Fibroblast of skin of right biceps (primary cell): ENCODE data around the gene STPG2.
"Not testable (repeated sequence)": the region's sequence is repeated elsewhere in the genome, so short reads cannot be mapped to it uniquely, and the experiment has no call there.

ENCODE experiments used
- DNase-seq: peaks from one replicate; pipeline ENCODE4 v3.0.0-alpha.2; 2013

Gene STPG2

GRCh38 chr4:97627750-97628149 lies 515.5 kb downstream of the STPG2 start:
- no peak for DNase-seq

GRCh38 chr4:97624204-97624603 lies 519.1 kb downstream of the STPG2 start:
- DNase-seq: no peak

- DNase-seq: no peak
These were observed 537.3 kb downstream of the STPG2 start for GRCh38 chr4:97605932-97606331.

GRCh38 chr4:97593248-97593647 lies 550.0 kb downstream of the STPG2 start:
- no peak for DNase-seq

- no peak for DNase-seq
These were observed 553.0 kb downstream of the STPG2 start for GRCh38 chr4:97590266-97590665.

- DNase-seq: no peak
These were observed 553.6 kb downstream of the STPG2 start for GRCh38 chr4:97589481-97590196.

GRCh38 chr4:97587912-97588311 lies 555.4 kb downstream of the STPG2 start:
- DNase-seq: peak; percentile 39

GRCh38 chr4:97585274-97585673 lies 558.0 kb downstream of the STPG2 start:
- no peak for DNase-seq

GRCh38 chr4:97582890-97583289 lies 560.4 kb downstream of the STPG2 start:
- DNase-seq: no peak

- no peak for DNase-seq
These were observed 566.3 kb downstream of the STPG2 start for GRCh38 chr4:97577004-97577403.

- no peak for DNase-seq
These were observed 583.3 kb downstream of the STPG2 start for GRCh38 chr4:97560009-97560408.

GRCh38 chr4:97558204-97558778 lies 585.0 kb downstream of the STPG2 start:
- no peak for DNase-seq

- DNase-seq: not testable (repeated sequence)
These were observed 592.6 kb downstream of the STPG2 start for GRCh38 chr4:97550637-97551036.

GRCh38 chr4:97548943-97549583 lies 594.2 kb downstream of the STPG2 start:
- no peak for DNase-seq

GRCh38 chr4:97548186-97548585 lies 595.1 kb downstream of the STPG2 start:
- DNase-seq: no peak

GRCh38 chr4:97531351-97531750 lies 611.9 kb downstream of the STPG2 start:
- no peak for DNase-seq

GRCh38 chr4:97530676-97531075 lies 612.6 kb downstream of the STPG2 start:
- DNase-seq: no peak

GRCh38 chr4:97525236-97525635 lies 618.0 kb downstream of the STPG2 start:
- DNase-seq: no peak

GRCh38 chr4:97517939-97518338 lies 625.3 kb downstream of the STPG2 start:
- no peak for DNase-seq

GRCh38 chr4:97513917-97514316 lies 629.4 kb downstream of the STPG2 start:
- DNase-seq: no peak
